ENCODE results near the gene SLC22A31.

SLC22A31 gene

GRCh38 chr16:89150981-89151380 lies 49.4 kb downstream of the SLC22A31 start:
- H3K27ac ChIP-seq (ENCODE audit: low read depth, low read length): no peak overlapping the region
- H3K4me3 ChIP-seq (ENCODE audit: low read depth in 1 of 5, low read length in 5 of 5): no peak overlapping the region
- no peaks in the 10 kb centered on the region for H3K27me3 ChIP-seq (ENCODE audit: control insufficient read depth in 5 of 5, insufficient read depth in 4 of 5, low read length in 5 of 5)
- H3K36me3 ChIP-seq (ENCODE audit: control insufficient read depth in 5 of 5, insufficient read depth in 5 of 5, low read length in 5 of 5): peaks cover 3 to 55% (median 33%) of the 10 kb centered on the region in 5 donors
- peaks cover 0 to 6% (median 0%) of the 10 kb centered on the region in 5 donors for H3K9me3 ChIP-seq (ENCODE audit: control insufficient read depth in 5 of 5, low read length in 5 of 5)
- no peak overlapping the region for H3K9ac ChIP-seq (ENCODE audit: low read length in 5 of 5)
- peaks cover 10 to 18% (median 17%) of the 10 kb centered on the region in 5 donors for H3K4me1 ChIP-seq (ENCODE audit: control insufficient read depth in 5 of 5, insufficient read depth in 5 of 5, low read length in 5 of 5)

GRCh38 chr16:89150090-89150835 lies 50.1 kb downstream of the SLC22A31 start:
- Histone ChIP-seq H3K4me3 (ENCODE audit: low read depth in 1 of 5, low read length in 5 of 5) (no peak overlapping the region), H3K9ac (ENCODE audit: low read length in 5 of 5) (no peak overlapping the region), H3K27ac (ENCODE audit: low read depth, low read length) (no peak overlapping the region), H3K9me3 (ENCODE audit: control insufficient read depth in 5 of 5, low read length in 5 of 5) (peaks cover 0 to 6% (median 0%) of the 10 kb centered on the region in 5 donors), H3K27me3 (ENCODE audit: control insufficient read depth in 5 of 5, insufficient read depth in 4 of 5, low read length in 5 of 5) (no peaks in the 10 kb centered on the region), H3K36me3 (ENCODE audit: control insufficient read depth in 5 of 5, insufficient read depth in 5 of 5, low read length in 5 of 5) (peaks cover 3 to 63% (median 40%) of the 10 kb centered on the region in 5 donors), H3K4me1 (ENCODE audit: control insufficient read depth in 5 of 5, insufficient read depth in 5 of 5, low read length in 5 of 5) (peaks cover 3 to 12% (median 10%) of the 10 kb centered on the region in 5 donors)

- H3K9me3 ChIP-seq (ENCODE audit: control insufficient read depth in 5 of 5, low read length in 5 of 5): peaks cover 0 to 6% (median 0%) of the 10 kb centered on the region in 5 donors
- no peak overlapping the region for H3K27ac ChIP-seq (ENCODE audit: low read depth, low read length)
- peaks cover 0 to 3% (median 1%) of the 10 kb centered on the region in 5 donors for H3K4me1 ChIP-seq (ENCODE audit: control insufficient read depth in 5 of 5, insufficient read depth in 5 of 5, low read length in 5 of 5)
- H3K4me3 ChIP-seq (ENCODE audit: low read depth in 1 of 5, low read length in 5 of 5): no peak overlapping the region
- H3K27me3 ChIP-seq (ENCODE audit: control insufficient read depth in 5 of 5, insufficient read depth in 4 of 5, low read length in 5 of 5): no peaks in the 10 kb centered on the region
- H3K36me3 ChIP-seq (ENCODE audit: control insufficient read depth in 5 of 5, insufficient read depth in 5 of 5, low read length in 5 of 5): peaks cover 3 to 71% (median 47%) of the 10 kb centered on the region in 5 donors
- H3K9ac ChIP-seq (ENCODE audit: low read length in 5 of 5): no peak overlapping the region
Observed at GRCh38 chr16:89149386-89149785, 51.0 kb downstream of the SLC22A31 start.

- Histone ChIP-seq H3K36me3 (ENCODE audit: control insufficient read depth in 5 of 5, insufficient read depth in 5 of 5, low read length in 5 of 5) (peaks cover 3 to 84% (median 55%) of the 10 kb centered on the region in 5 donors), H3K27me3 (ENCODE audit: control insufficient read depth in 5 of 5, insufficient read depth in 4 of 5, low read length in 5 of 5) (no peaks in the 10 kb centered on the region)
Observed at GRCh38 chr16:89147085-89147817, 53.1 kb downstream of the SLC22A31 start.

GRCh38 chr16:89146211-89147005 lies 53.9 kb downstream of the SLC22A31 start:
- no peak overlapping the region for H3K27ac ChIP-seq (ENCODE audit: low read depth, low read length)
- H3K27me3 ChIP-seq (ENCODE audit: control insufficient read depth in 5 of 5, insufficient read depth in 4 of 5, low read length in 5 of 5): no peaks in the 10 kb centered on the region
- no peaks in the 10 kb centered on the region for H3K4me1 ChIP-seq (ENCODE audit: control insufficient read depth in 5 of 5, insufficient read depth in 5 of 5, low read length in 5 of 5)
- peaks cover 0 to 6% (median 0%) of the 10 kb centered on the region in 5 donors for H3K9me3 ChIP-seq (ENCODE audit: control insufficient read depth in 5 of 5, low read length in 5 of 5)
- peaks cover 3 to 85% (median 60%) of the 10 kb centered on the region in 5 donors for H3K36me3 ChIP-seq (ENCODE audit: control insufficient read depth in 5 of 5, insufficient read depth in 5 of 5, low read length in 5 of 5)
- no peak overlapping the region for H3K9ac ChIP-seq (ENCODE audit: low read length in 5 of 5)
- no peak overlapping the region for H3K4me3 ChIP-seq (ENCODE audit: low read depth in 1 of 5, low read length in 5 of 5)

More at GRCh38 chr16:89147085-89147817, 53.1 kb downstream of the SLC22A31 start:
- Histone ChIP-seq H3K4me1 (ENCODE audit: control insufficient read depth in 5 of 5, insufficient read depth in 5 of 5, low read length in 5 of 5) (no peaks in the 10 kb centered on the region), H3K4me3 (ENCODE audit: low read depth in 1 of 5, low read length in 5 of 5) (no peak overlapping the region), H3K27ac (ENCODE audit: low read depth, low read length) (no peak overlapping the region), H3K9ac (ENCODE audit: low read length in 5 of 5) (no peak overlapping the region), H3K9me3 (ENCODE audit: control insufficient read depth in 5 of 5, low read length in 5 of 5) (peaks cover 0 to 6% (median 0%) of the 10 kb centered on the region in 5 donors)
